Measurements from ENCODE around the gene CNTNAP5. TPM values are rescaled to one million over a fixed set of nuclear protein-coding genes. Genes with fewer than 3 reads are reported as not detected.

Gene CNTNAP5
- total RNA-seq, 1 experiment from 2014 or later: not detected

GRCh38 chr2:124702777-124703176 is 677.7 kb downstream of the CNTNAP5 start:
- TF ChIP-seq CTCF (IDR thresholded peaks at IDR 0.05): no peak
- no peak for TF ChIP-seq POLR2AphosphoS5 (IDR thresholded peaks at IDR 0.05; ENCODE audit: low read depth, low read length)
- TF ChIP-seq TCF7L2 (IDR thresholded peaks at IDR 0.05; ENCODE audit: low read depth, low read length): no peak
- no peak for TF ChIP-seq SIN3A (IDR thresholded peaks at IDR 0.05; ENCODE audit: borderline replicate concordance, insufficient read depth, low read depth, low read length)
- no peak for TF ChIP-seq REST (IDR thresholded peaks at IDR 0.05; ENCODE audit: insufficient read depth in 1 of 2, low read depth in 2 of 2, low read length in 1 of 2)
- Histone ChIP-seq H3K36me3 (ENCODE audit: control insufficient read depth, insufficient read depth, low read length) (no peaks in the 10 kb centered on the region), H3K9me3 (ENCODE audit: control insufficient read depth, insufficient read depth, low read depth, low read length) (no peaks in the 10 kb centered on the region), H3K4me1 (ENCODE audit: control insufficient read depth, insufficient read depth, low read length) (no peaks in the 10 kb centered on the region), H3K27ac (ENCODE audit: low read length) (no peak overlapping the region), H3K27me3 (ENCODE audit: control insufficient read depth, insufficient read depth, low read length) (no peaks in the 10 kb centered on the region), H3K4me3 (ENCODE audit: low read depth in 2 of 2, low read length in 2 of 2) (no peak overlapping the region)
- ATAC-seq (no peak), DNase-seq (ENCODE audit: low read depth, low spot score) (no peak)
- POLR2A ChIA-PET: no interaction called here
- in situ Hi-C loops (cut with HindIII; ENCODE audit: low pct_unique_long_range_greater_than_20kb, low sequenced_read_pairs): no loop called here
- CTCF ChIA-PET: no interaction called here
- no TSS peak for BruUV-seq (replicated peaks)
- intact Hi-C loops (cut with micrococcal nuclease; ENCODE audit: unreplicated experiment): no loop called here

- no TSS peak for BruUV-seq (replicated peaks)
- H3K36me3 ChIP-seq (ENCODE audit: control insufficient read depth, insufficient read depth, low read length): no peaks in the 10 kb centered on the region
- H3K9me3 ChIP-seq (ENCODE audit: control insufficient read depth, insufficient read depth, low read depth, low read length): no peaks in the 10 kb centered on the region
- TF ChIP-seq SIN3A (IDR thresholded peaks at IDR 0.05; ENCODE audit: borderline replicate concordance, insufficient read depth, low read depth, low read length) (no peak), TCF7L2 (IDR thresholded peaks at IDR 0.05; ENCODE audit: low read depth, low read length) (no peak), POLR2AphosphoS5 (IDR thresholded peaks at IDR 0.05; ENCODE audit: low read depth, low read length) (no peak), REST (IDR thresholded peaks at IDR 0.05; ENCODE audit: insufficient read depth in 1 of 2, low read depth in 2 of 2, low read length in 1 of 2) (no peak), CTCF (IDR thresholded peaks at IDR 0.05) (no peak)
- H3K4me1 ChIP-seq (ENCODE audit: control insufficient read depth, insufficient read depth, low read length): no peaks in the 10 kb centered on the region
- H3K27ac ChIP-seq (ENCODE audit: low read length): no peak overlapping the region
- CTCF ChIA-PET: no interaction called here
- DNase-seq (ENCODE audit: low read depth, low spot score): no peak
- H3K4me3 ChIP-seq (ENCODE audit: low read depth in 2 of 2, low read length in 2 of 2): no peak overlapping the region
- H3K27me3 ChIP-seq (ENCODE audit: control insufficient read depth, insufficient read depth, low read length): no peaks in the 10 kb centered on the region
- in situ Hi-C loops (cut with HindIII; ENCODE audit: low pct_unique_long_range_greater_than_20kb, low sequenced_read_pairs): no loop called here
- intact Hi-C loops (cut with micrococcal nuclease; ENCODE audit: unreplicated experiment): no loop called here
- POLR2A ChIA-PET: no interaction called here
- no peak for ATAC-seq
Measured at GRCh38 chr2:124704071-124704925, 679.2 kb downstream of the CNTNAP5 start.
